ENCODE measurements around the gene CFAP70. TPM values are rescaled to one million over a fixed set of nuclear protein-coding genes. Genes with fewer than 3 reads are reported as not detected.

Gene CFAP70
- total and polyA plus RNA-seq, 9 donors: 0.77 to 2.6 (median 1.4) TPM

DNA sequence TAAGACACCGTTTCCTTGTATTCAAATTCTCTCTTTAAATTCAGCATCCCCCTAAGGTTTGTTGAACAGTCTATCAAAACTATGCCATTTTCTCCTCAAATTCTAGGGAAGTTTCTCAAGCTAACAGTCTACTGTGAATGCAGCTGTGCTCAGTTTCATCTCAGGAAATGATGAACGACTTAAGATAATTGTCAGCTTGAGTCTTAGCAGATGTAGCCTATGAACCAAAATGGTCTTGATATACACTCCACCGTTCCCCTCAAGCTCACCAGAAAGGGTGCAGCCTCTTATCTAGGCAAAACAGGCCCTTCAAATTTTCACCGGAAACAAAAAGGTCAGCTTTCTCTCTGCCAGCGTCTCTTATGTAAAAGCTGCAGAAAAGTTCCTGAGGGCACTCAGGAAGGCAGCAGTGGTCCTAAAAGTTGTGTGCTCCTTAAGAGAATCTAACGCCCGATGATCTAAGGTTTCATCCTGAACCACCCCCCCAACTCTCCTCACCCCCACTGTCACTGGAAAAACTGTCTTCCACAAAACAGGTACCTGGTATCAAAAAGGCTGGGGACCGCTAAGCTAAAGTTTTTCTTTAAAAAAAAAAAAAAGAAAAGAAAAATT is 113.7 kb downstream of the CFAP70 start:
- Histone ChIP-seq H3K9me3 (replicated peaks; ENCODE audit: control insufficient read depth, low read depth, low read length) (no peaks in the 10 kb centered on the region), H3K4me3 (ENCODE audit: low read length) (no peak overlapping the region), H3K4me1 (ENCODE audit: control insufficient read depth, insufficient read depth, low read length) (peaks cover 8% of the 10 kb centered on the region), H3K27me3 (ENCODE audit: control insufficient read depth, insufficient read depth, low read length) (no peaks in the 10 kb centered on the region), H3K36me3 (ENCODE audit: control insufficient read depth, insufficient read depth, low read length) (peaks cover 37% of the 10 kb centered on the region), H3K27ac (ENCODE audit: low read length) (no peak overlapping the region)
- no peak for DNase-seq
- 58% methylated on average over 2 of the region's 8 CpGs for WGBS (ENCODE audit: insufficient coverage)

DNA sequence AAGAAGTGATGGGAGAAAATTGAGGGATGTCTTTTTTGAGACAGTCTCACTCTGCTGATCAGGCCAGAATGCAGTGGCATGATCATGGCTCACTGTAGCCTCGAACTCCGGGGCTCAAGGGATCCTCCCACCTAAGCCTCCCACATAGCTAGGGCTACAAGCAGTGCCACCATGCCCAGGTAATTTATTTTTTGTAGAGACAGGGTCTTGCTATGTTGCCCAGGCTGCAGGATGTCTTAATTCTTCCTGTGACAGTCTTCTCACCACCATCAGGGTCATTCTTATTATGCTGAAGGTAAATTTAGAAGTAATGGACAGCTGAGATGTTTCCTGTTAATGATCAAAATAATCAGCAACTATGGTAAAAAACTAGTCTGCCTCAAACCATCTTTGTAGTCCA is 118.8 kb downstream of the CFAP70 start:
- H3K27me3 ChIP-seq (ENCODE audit: control insufficient read depth, insufficient read depth, low read length): no peaks in the 10 kb centered on the region
- no peaks in the 10 kb centered on the region for H3K9me3 ChIP-seq (replicated peaks; ENCODE audit: control insufficient read depth, low read depth, low read length)
- no peak overlapping the region for H3K27ac ChIP-seq (ENCODE audit: low read length)
- no peak for DNase-seq
- WGBS (ENCODE audit: insufficient coverage): no CpG with 5 or more reads among the region's 2 CpGs
- peaks cover 58% of the 10 kb centered on the region for H3K36me3 ChIP-seq (ENCODE audit: control insufficient read depth, insufficient read depth, low read length)
- peaks cover under 1% of the 10 kb centered on the region for H3K4me1 ChIP-seq (ENCODE audit: control insufficient read depth, insufficient read depth, low read length)
- H3K4me3 ChIP-seq (ENCODE audit: low read length): no peak overlapping the region

DNA sequence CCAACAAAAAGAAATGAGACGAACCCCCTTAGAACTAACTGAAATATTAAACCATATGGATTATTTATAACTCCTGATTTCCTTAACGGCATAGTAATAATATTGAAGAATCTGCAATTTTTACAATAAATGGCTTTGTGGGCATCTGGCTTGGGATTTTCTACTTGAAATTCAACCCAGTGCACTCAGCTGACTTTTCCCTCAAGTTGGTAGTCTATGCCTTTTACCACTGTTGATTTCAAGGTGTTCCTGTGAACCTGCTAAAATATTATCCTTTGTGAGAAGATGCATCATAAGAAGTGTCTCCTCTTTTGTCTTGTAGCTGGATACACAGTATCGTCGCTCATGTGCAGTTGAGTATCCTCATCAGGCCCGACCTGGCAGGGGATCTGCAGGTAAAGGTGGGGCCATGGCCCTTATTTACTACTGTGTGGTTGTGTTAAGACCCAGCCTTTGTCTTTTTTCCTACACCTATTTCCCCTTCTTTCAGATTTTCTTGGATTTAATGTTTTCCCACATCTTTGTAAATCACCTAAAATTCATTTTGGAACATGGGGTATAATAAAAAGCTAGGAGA is 119.6 kb downstream of the CFAP70 start:
- no peak overlapping the region for H3K4me3 ChIP-seq (ENCODE audit: low read length)
- H3K27me3 ChIP-seq (ENCODE audit: control insufficient read depth, insufficient read depth, low read length): no peaks in the 10 kb centered on the region
- no peak overlapping the region for H3K27ac ChIP-seq (ENCODE audit: low read length)
- H3K9me3 ChIP-seq (replicated peaks; ENCODE audit: control insufficient read depth, low read depth, low read length): no peaks in the 10 kb centered on the region
- no peaks in the 10 kb centered on the region for H3K4me1 ChIP-seq (ENCODE audit: control insufficient read depth, insufficient read depth, low read length)
- WGBS (ENCODE audit: insufficient coverage): no CpG with 5 or more reads among the region's 5 CpGs
- no peak for DNase-seq
- peaks cover 54% of the 10 kb centered on the region for H3K36me3 ChIP-seq (ENCODE audit: control insufficient read depth, insufficient read depth, low read length)

DNA sequence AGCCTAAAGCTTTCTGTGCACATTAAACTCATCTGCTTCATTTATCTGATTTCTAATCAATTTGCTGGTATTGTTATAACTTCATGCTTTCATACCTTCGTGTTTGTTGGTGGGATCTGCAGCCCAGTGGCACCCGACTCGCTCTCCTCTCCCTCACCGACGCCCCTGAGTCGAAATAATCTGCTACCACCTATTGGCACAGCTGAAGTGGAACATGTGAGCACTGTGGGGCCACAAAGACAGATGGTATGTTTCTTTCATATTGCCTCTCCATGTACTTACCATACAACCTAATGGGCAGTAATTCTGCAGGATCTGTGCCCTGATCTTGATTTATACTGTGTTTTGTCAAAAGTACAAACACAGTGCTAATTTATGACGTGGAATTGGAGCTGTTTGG is 124.0 kb downstream of the CFAP70 start:
- H3K4me1 ChIP-seq (ENCODE audit: control insufficient read depth, insufficient read depth, low read length): no peaks in the 10 kb centered on the region
- peaks cover 54% of the 10 kb centered on the region for H3K36me3 ChIP-seq (ENCODE audit: control insufficient read depth, insufficient read depth, low read length)
- H3K27ac ChIP-seq (ENCODE audit: low read length): no peak overlapping the region
- no peak for DNase-seq
- H3K27me3 ChIP-seq (ENCODE audit: control insufficient read depth, insufficient read depth, low read length): no peaks in the 10 kb centered on the region
- H3K9me3 ChIP-seq (replicated peaks; ENCODE audit: control insufficient read depth, low read depth, low read length): no peaks in the 10 kb centered on the region
- no peak overlapping the region for H3K4me3 ChIP-seq (ENCODE audit: low read length)
- WGBS (ENCODE audit: insufficient coverage): 80% methylated on average over 1 of the region's 7 CpGs

DNA sequence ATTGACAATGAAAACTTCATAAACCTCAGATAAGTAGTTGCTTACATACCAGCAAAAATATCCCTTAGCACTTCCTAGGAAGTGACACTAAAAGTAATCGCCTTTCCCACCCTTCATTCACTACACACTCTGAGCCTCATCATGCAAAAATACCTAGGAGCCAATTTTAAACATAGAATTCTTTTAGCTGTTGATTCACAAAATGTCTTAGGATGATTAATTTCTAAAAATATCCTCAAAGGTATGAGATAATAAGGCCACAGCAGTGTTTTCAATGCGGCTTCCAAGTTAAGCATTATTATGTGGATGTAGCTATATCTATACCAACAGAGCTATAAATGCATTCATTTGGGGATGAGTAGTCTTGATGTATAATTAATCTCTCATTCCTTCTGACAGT is 124.8 kb downstream of the CFAP70 start:
- H3K4me3 ChIP-seq (ENCODE audit: low read length): no peak overlapping the region
- WGBS (ENCODE audit: insufficient coverage): no CpG with 5 or more reads among the region's 2 CpGs
- no peaks in the 10 kb centered on the region for H3K27me3 ChIP-seq (ENCODE audit: control insufficient read depth, insufficient read depth, low read length)
- H3K9me3 ChIP-seq (replicated peaks; ENCODE audit: control insufficient read depth, low read depth, low read length): no peaks in the 10 kb centered on the region
- peaks cover 52% of the 10 kb centered on the region for H3K36me3 ChIP-seq (ENCODE audit: control insufficient read depth, insufficient read depth, low read length)
- no peak overlapping the region for H3K27ac ChIP-seq (ENCODE audit: low read length)
- no peak for DNase-seq
- no peaks in the 10 kb centered on the region for H3K4me1 ChIP-seq (ENCODE audit: control insufficient read depth, insufficient read depth, low read length)

DNA sequence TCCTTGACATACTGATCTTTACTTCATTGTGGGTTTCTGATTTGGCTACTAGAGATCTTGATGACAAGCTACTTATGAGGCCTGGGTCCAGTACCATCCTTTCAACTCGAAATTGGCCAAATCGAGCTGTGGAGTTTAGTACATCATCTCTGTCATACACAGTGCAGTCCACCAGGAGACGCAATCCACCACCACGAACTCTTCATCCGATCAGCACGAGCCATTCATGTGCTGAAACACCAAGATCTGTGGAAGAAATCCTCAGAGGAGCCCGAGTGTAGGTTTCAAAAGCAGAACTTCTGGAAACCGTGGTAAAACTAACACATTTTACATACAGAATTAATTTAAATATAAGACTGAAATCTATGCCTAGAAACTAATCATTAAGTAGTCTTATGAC is 125.8 kb downstream of the CFAP70 start:
- Histone ChIP-seq H3K36me3 (ENCODE audit: control insufficient read depth, insufficient read depth, low read length) (peaks cover 48% of the 10 kb centered on the region), H3K27me3 (ENCODE audit: control insufficient read depth, insufficient read depth, low read length) (no peaks in the 10 kb centered on the region), H3K9me3 (replicated peaks; ENCODE audit: control insufficient read depth, low read depth, low read length) (no peaks in the 10 kb centered on the region), H3K4me1 (ENCODE audit: control insufficient read depth, insufficient read depth, low read length) (no peaks in the 10 kb centered on the region), H3K27ac (ENCODE audit: low read length) (no peak overlapping the region), H3K4me3 (ENCODE audit: low read length) (no peak overlapping the region)
- 77% methylated on average over 3 of the region's 8 CpGs for WGBS (ENCODE audit: insufficient coverage)
- no peak for DNase-seq

DNA sequence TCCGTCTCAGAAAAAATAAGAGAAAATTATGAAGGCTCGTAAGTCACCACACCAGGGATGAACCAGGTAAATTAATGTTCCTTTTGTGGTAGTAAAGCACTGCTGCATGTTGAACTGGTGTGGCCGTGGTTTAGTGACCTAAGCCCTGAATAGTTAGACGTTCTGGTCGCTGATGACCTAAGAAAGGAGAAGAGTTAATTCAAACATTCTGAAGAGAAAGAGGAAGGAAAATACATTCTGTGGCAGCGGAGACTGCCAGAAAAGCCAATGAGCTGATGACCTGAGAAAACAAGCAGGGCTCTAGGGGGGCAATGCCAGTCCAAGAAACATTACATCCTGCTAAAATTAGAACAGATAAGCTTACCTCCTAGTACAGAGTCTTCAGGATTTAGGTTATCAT is 129.1 kb downstream of the CFAP70 start:
- no peaks in the 10 kb centered on the region for H3K4me1 ChIP-seq (ENCODE audit: control insufficient read depth, insufficient read depth, low read length)
- H3K27ac ChIP-seq (ENCODE audit: low read length): no peak overlapping the region
- H3K36me3 ChIP-seq (ENCODE audit: control insufficient read depth, insufficient read depth, low read length): peaks cover 23% of the 10 kb centered on the region
- no peaks in the 10 kb centered on the region for H3K9me3 ChIP-seq (replicated peaks; ENCODE audit: control insufficient read depth, low read depth, low read length)
- 80% methylated on average over 4 of the region's 6 CpGs for WGBS (ENCODE audit: insufficient coverage)
- no peaks in the 10 kb centered on the region for H3K27me3 ChIP-seq (ENCODE audit: control insufficient read depth, insufficient read depth, low read length)
- H3K4me3 ChIP-seq (ENCODE audit: low read length): no peak overlapping the region
- no peak for DNase-seq

DNA sequence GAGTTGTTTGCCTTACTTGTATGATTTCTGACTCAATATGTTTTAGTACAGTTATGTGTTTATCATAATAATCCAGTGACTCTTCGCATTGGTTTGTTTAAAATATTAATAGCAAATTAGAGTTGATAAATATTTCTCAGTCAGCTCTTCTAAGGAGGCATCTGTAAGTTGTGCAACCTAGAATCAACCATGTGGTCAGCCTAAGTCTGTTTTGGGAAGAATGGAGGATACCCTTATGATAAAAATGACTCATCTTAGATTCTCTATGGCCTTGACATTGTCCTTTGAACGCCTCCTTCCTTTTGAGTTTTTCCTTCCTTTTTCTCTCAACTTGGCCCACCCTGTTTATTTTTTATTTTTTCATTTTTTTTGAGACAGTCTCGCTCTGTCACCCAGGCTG is 130.4 kb downstream of the CFAP70 start:
- no peaks in the 10 kb centered on the region for H3K9me3 ChIP-seq (replicated peaks; ENCODE audit: control insufficient read depth, low read depth, low read length)
- WGBS (ENCODE audit: insufficient coverage): 100% methylated on average over 1 of the region's 3 CpGs
- no peak for DNase-seq
- H3K27me3 ChIP-seq (ENCODE audit: control insufficient read depth, insufficient read depth, low read length): no peaks in the 10 kb centered on the region
- peaks cover 21% of the 10 kb centered on the region for H3K36me3 ChIP-seq (ENCODE audit: control insufficient read depth, insufficient read depth, low read length)
- no peak overlapping the region for H3K4me3 ChIP-seq (ENCODE audit: low read length)
- no peaks in the 10 kb centered on the region for H3K4me1 ChIP-seq (ENCODE audit: control insufficient read depth, insufficient read depth, low read length)
- no peak overlapping the region for H3K27ac ChIP-seq (ENCODE audit: low read length)

DNA sequence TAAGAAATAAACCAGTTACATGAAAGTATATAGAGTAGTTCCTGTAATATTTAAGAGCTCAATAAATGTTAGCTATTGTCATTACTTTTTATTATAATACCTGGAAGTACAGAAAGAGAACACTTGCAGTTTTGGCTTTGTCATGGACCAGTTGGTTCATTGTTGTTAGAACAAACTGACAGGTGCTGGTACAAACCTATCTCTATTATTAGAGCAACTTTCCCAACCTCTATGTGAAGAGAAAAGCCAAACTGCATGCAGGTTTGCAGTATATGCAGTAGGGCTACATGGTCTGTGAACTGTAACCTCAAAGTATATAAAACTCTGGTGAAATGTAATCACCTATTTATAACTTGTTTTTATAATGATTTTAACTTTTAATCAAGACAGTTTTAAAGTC is 132.0 kb downstream of the CFAP70 start:
- H3K36me3 ChIP-seq (ENCODE audit: control insufficient read depth, insufficient read depth, low read length): peaks cover 10% of the 10 kb centered on the region
- H3K9me3 ChIP-seq (replicated peaks; ENCODE audit: control insufficient read depth, low read depth, low read length): no peaks in the 10 kb centered on the region
- H3K27ac ChIP-seq (ENCODE audit: low read length): no peak overlapping the region
- H3K4me3 ChIP-seq (ENCODE audit: low read length): no peak overlapping the region
- H3K4me1 ChIP-seq (ENCODE audit: control insufficient read depth, insufficient read depth, low read length): no peaks in the 10 kb centered on the region
- DNase-seq: no peak
- H3K27me3 ChIP-seq (ENCODE audit: control insufficient read depth, insufficient read depth, low read length): no peaks in the 10 kb centered on the region

DNA sequence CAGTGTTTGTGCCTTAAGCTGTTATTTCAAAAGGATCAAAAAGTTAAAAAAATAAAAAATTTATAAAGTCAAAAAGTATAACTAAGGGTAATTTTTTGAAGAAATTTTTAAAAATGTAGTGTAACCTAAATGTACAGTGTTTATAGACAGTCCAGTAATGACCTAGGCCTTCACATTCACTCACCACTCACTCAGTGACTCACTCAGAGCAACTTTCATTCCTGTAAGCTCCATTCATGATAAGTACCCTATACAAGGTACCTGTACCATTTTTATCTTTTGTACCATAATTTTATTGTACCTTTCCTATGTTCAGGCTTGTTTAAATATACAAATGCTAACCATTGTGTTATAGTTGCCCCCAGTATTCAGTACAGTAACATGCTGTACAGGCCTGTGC is 133.1 kb downstream of the CFAP70 start:
- H3K27ac ChIP-seq (ENCODE audit: low read length): no peak overlapping the region
- no peaks in the 10 kb centered on the region for H3K9me3 ChIP-seq (replicated peaks; ENCODE audit: control insufficient read depth, low read depth, low read length)
- peaks cover 9% of the 10 kb centered on the region for H3K36me3 ChIP-seq (ENCODE audit: control insufficient read depth, insufficient read depth, low read length)
- H3K27me3 ChIP-seq (ENCODE audit: control insufficient read depth, insufficient read depth, low read length): no peaks in the 10 kb centered on the region
- H3K4me1 ChIP-seq (ENCODE audit: control insufficient read depth, insufficient read depth, low read length): no peaks in the 10 kb centered on the region
- DNase-seq: no peak
- H3K4me3 ChIP-seq (ENCODE audit: low read length): no peak overlapping the region

DNA sequence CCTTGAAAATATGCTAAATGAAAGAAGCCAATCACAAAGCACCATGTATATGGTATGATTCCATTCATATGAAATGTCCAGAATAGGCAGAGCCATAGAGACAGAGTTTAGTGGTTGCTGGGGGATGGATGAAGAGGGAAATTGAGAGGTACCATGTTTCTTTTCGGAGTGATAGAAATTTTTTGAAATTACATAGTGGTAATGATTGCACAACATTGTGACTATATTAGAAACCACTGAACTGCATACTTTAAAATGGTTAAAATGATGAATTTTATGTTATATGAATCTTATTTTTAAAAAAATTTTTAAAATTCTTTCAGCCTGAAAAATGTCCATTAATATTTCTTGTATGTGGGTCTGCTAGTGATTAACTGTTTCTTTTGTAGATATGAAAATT is 137.7 kb downstream of the CFAP70 start:
- Histone ChIP-seq H3K4me1 (ENCODE audit: control insufficient read depth, insufficient read depth, low read length) (no peaks in the 10 kb centered on the region), H3K27me3 (ENCODE audit: control insufficient read depth, insufficient read depth, low read length) (no peaks in the 10 kb centered on the region), H3K4me3 (ENCODE audit: low read length) (no peak overlapping the region), H3K36me3 (ENCODE audit: control insufficient read depth, insufficient read depth, low read length) (peaks cover 17% of the 10 kb centered on the region), H3K9me3 (replicated peaks; ENCODE audit: control insufficient read depth, low read depth, low read length) (no peaks in the 10 kb centered on the region), H3K27ac (ENCODE audit: low read length) (no peak overlapping the region)
- no peak for DNase-seq
- no CpG with 5 or more reads among the region's 1 CpG for WGBS (ENCODE audit: insufficient coverage)

Measured in muscle of leg (tissue), 11 donors.